Skin of body (tissue), 2 donors: ENCODE data around the gene CAV3. TPM values are rescaled to one million over a fixed set of nuclear protein-coding genes. Genes with fewer than 3 reads are reported as not detected.

Experiments
- DNase-seq: peaks from one replicate; lab custom pipeline; 2025; lab: John Stamatoyannopoulos, UW
- total RNA-seq: library from RNA; depleted of rRNA; stranded (reverse); fragments of >200 nt; gene quantifications from one replicate; pipeline ENCODE4 v1.2.3, GENCODE V29; 2014

The CAV3 gene
- total RNA-seq, 1 donor from 2014 or later, result 16.4 TPM

DNA sequence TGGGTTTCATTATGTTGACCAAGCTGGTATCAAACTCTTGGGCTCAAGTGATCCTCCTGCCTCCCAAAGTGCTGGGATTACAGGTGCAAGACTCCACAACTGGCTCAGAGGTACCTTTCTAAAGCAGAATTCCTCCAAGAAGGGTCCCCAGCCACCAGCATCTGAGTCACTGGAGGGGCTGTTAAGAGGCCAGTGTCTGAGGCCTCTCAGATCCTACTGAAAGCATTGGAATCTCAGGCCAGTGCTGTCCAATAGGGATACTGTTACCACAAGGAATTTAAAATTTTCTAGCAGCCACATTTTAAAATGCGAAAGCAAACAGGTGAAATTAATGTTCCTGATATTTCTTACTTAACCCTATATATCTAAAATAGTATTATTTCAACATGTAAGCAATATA, 1.3 kb downstream of the CAV3 start:
- DNase-seq, result no peak

DNA sequence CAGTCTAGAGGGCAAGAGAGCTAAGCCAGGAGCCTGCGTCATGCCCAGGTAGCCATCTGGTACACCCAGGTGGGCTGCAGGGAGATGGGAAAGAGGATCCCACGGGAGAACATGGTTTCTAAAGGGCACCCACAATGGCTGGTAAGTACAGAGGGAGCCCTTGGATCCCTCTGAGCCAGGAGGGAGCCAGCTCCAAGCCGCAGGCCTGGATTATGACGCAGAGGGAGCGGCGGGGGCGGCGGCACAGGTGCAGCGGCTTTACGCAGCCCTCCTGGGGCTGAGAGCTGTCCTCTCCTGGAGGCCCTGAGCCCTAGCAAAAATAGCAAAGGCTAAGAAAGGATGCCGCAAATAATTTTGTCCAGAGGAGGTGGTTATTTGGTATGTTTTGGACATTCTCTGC, 2.8 kb downstream of the CAV3 start:
- DNase-seq, result no peak

DNA sequence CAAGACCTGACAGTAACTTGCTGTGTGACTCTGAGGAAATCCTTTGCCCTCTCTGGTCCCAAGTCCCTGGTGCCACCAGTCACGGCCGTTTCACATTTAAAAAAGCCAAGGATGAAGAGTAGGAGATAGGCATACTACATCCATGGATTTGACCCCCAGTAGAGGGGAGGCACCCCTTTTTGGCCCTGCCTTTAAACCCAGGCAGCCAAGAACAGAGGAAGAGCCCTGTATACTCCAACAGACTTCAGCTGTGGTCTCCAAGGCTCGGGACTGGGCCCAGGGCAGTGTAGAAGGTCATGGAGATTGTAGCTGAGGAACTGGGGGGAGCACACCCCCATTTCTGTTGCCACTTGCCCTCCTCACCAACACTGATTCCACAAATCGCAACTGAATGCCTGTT, 3.7 kb downstream of the CAV3 start:
- DNase-seq, result no peak

DNA sequence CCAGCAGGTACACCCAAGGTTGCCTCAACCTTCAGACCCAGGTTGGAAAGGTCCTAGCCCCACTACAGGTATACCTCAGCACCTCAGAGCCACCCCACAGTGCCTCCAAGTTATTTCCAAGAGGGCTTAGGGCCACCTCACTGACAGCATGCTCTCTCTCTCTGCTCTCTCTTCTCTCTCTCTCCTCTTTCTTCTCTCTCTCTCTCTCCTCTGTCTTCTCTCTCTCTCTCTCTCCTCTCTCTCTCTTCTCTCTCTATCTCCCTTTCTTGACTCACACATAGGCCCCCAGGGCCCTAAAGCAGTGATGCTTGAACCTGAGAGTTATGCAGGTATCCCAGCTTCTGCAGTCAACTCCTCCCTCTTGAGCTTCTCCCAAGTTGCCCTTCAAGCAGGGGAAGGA, 4.2 kb downstream of the CAV3 start:
- DNase-seq, result no peak

DNA sequence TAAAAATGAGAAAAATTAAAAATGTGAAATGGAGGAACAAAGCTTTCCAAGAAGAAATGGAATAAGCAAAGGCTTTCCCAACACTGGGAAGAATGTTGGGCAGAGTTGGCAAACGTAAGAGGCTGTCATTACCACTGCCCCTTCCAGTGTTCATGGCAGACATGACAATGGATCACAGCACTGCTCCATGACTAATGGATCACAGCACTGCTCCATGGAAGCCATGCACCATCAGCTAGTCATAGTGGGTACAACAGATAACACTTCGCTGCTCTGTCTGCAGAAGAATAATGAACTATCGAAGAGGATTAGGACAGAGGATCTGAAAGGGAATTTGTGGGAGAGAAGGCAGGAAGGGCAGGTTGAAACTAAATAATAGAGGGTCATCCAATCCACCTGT, 5.0 kb downstream of the CAV3 start:
- no peak for DNase-seq

DNA sequence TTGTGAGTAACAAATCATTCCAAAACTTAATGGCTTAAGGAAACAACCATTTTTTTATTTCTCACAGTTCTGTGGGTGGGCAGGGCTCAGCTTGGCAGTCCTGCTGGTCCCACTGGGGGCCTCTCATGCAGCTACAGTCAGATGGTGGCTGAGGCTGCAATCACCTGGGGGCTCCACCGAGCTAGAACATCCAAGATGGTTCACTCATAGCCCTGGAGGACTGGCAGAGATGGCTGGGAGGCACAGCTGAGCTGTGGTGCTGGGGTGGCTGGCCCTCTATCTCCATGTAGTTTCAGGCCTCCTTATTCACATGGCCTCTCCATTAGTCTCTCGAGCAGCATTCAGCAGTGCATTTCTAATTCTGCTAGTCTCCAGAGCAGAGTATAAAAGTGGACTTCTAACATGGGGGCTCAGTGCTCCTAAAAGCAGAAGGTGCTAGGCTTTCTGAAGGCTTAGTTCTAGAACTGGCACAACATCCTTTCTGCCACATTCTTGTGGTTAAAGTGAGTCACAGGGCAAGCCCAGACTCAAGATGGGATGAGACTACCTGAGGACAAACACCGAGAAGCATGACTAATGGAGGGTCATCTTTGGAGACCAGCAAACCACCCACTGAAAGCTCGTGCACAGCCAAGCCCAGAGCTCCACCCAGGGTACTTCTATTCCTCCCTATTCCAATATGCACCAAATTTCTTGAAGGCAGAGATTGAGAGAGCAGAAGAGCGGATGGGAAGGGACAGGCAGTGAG, 6.3 kb downstream of the CAV3 start:
- no peak for DNase-seq

DNA sequence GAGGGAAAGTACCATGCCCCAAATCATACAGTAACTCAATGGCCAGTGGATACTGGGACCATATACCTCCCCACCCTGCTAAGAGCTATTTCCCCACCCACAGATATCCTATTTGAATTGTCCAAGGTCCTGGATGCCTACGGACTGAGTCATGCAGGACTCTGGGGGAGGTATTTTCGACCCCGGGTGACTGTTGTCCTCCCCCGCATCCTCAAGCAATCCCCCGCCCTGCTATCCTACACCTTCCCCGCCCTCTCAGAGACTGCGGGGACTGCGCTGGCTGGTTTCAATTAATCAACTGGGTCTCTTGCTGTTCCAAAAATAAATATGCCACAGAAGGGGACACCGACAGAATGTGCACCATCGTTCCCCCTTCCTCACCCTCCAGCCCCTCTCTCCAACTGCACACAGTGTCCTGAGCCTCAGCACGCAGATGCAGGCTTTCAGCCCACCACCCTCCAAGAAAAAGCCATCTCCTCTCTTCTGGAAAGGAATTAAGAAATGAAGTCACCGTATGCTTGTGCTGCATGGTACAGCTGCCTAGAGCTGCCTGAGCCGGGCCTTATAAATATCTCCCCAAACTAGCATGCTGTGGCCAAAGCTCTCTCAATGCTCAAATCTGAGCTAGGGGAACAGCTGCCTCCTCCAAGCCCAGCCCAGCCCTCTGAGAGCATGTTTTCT, 8.1 kb downstream of the CAV3 start:
- peak; percentile 35 for DNase-seq

DNA sequence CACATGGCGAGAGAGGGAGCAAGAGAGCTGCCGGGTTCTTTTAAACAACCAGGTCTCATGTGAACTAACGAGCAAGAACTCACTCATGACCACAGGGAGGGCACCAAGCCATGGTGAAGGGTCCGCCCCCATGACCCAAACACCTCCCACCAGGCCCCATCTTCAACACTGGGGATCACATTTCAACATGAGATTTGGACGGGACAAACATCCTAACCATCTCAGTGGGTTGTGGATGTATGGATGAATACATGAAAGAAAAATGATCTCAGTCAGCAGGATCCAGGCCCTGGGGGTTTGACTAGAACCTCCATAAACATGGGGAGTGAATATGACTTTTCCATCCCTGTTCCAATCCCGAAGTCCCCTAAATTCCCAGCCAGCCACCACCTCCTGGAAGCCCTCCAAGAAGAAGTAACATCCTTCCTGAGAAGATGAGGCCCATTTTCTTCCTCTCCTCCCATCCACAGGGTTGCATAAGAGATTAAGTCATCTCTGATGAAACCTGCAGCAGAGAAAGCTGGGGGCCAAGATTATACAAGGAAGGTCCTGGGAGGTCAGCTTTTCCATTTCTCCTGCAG, 9.5 kb downstream of the CAV3 start:
- DNase-seq, result no peak

DNA sequence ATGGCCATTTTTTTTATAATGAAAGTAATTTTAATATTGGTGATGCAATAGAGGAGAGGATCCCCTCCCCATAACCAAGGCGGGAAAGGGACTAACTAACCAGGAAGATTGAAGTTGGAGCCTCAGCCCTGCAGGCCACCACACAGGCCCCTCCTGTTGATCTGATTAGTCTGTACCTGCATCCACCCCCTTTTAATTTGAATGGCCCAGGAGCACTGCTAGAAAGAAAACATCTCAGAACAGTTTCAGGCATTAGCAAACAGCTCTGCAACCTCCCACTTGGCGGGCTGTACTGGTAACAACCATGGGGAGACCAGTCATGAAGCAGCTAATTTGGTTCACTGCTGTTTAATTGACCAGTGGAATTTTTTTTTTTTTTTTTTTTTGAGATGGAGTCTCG, 10.3 kb downstream of the CAV3 start:
- DNase-seq, result no peak

DNA sequence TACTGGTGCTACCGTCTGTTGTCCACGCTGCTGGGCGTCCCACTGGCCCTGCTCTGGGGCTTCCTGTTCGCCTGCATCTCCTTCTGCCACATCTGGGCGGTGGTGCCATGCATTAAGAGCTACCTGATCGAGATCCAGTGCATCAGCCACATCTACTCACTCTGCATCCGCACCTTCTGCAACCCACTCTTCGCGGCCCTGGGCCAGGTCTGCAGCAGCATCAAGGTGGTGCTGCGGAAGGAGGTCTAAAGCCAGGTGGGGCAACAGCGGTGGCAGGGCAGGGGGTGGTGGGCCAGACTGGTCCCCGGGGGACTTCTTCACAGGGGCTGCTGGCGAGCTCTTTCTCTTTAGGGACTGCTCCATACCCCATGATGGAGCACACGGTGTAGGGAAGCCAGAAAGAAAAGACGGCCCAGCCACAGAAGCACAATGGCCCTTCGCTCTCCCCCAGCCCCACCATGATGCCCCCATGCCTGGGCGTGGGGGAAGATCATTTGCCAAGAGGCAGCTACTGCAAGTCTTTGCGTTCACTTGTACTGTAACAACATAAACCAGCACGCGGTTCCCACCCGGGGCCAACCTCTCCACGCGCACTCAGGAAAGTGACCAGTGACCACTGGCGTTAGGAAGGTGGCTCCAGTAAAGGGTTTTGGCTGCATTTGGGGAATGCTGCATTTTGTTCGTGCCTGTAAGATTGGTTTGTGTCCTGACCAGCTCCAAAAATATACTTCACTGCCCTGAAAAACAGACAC, 12.2 kb downstream of the CAV3 start:
- no peak for DNase-seq

DNA sequence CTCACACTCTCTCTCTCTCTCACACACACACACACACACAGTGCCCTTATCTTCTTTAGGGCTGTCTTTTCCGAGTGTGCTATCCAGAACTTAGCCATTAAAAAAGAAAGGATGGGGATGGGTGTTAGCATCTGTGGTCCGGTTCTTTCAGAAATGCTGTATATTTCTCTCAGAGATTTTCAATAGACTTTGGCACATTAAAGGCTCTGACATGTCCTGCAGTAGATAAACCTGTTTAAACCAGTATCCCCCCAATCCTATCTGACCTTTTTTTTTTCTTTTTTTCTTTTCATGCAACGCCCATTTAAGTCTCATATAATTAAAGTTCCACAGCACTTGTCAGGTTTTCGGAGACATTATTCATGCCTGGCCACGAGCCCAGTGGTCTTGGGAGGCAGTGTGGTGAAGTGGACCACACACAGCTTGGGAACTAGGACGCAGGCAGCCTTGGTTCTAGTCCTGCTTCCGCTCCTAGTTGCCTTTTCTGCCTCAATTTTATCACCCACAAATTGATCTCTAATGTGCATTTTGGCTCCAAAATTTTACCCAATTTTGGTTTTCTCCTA, 13.3 kb downstream of the CAV3 start:
- DNase-seq, result no peak

DNA sequence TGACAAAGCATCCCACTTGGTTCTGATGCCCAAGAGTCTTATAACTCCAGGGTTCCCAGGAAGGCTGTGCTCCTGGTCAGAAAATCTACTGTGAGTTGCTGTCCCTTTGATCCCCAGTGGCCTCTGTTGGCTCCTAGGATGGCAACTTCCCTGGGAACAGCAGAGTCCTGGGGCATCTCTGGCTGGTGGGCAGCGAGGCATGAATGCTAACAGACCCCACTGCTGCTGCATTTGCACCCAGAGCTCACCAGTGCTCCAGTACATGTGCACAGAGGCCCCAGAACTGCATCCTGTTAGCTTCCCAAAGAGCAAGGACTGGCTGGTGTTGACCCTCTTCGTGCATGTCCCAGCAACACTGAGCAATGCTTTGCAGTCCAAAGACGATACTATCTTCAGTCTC, 15.7 kb downstream of the CAV3 start:
- DNase-seq, result no peak

DNA sequence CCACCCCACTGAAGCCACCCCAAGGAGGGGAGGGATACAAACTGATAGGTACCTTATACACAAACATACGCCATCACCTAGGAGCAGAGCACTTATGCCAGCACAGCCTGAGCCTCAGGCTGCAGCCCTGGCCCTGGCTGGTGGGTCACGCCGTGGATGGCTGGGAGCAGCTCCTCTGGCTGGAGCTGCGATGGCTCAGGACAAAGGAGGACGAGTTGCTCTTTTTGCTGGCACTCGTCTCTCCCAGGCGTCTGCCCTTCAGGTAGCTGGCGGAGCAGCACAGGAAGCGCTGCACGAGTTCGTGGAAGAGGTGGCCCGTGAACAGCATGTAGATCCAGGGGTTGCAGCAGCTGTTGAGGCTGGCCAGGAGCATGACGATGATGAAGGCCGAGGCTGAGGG, 19.2 kb downstream of the CAV3 start:
- no peak for DNase-seq

DNA sequence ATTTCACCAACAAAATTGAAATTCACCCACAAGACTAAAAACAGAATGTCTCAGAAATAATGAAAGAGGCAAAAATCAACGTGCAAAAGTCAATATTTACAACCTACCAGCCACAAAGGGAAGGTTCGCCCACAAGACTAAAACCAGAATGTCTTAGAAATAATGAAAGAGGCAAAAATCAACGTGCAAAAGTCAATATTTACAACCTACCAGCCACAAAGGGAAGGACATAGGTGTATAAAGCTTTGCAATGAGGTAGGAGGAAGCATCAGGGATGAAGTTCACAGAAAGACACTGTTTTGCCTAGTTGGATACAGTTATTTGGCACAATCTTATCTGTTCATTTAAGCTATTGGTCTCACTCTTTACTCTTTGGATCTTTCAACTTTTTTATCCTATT, 21.5 kb downstream of the CAV3 start:
- no peak for DNase-seq

DNA sequence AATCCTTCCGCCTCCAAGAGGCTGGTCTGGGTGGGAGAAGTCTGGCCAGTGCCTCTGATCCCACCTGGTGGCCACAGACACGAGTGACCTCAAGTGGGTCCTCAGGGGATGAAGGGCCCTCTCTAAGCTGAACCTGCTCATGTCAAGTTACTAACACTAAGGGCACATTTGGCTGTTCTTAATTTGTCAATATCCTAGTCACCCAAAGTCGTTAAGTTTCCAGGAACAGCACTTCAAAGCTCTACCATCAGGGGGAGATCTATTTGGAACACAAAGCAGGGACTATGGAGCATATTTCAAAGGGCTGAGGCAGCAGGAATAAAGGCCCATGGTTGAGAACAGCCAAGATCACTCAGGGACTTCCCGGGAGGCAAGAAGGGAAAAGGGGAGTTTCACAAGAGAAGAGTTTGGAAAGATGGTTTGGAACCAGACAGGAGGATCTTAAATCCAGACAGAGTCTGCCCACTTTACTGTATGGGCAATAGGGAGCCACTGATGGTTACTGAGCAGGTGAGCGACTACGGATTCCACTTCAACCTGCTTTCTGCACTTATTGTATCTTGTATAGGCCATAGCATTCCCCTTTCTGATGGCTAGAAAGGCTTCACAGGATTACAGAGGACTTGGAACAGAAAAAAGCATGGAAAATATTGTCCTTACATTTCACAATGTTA, 22.1 kb downstream of the CAV3 start:
- DNase-seq, result no peak

DNA sequence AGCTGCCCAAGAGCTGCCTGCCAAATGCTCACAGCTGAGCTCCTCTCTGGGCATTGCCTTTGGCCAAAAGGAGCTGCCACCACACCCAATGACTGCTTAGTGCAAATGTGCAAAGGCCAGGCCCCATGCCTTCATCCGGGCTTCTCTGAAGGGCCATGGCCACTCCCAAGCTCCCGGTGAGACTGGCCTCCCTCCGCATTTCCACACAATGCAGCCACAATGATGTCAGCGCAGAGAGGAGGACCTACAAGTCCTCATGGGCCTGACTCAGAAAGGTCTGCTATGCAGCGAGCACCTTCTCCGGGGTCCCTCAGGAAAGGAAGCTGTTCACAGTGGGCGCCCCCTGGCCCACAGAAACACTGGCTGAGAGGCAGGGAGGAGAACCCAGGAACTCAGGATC, 23.1 kb downstream of the CAV3 start:
- DNase-seq, result no peak

DNA sequence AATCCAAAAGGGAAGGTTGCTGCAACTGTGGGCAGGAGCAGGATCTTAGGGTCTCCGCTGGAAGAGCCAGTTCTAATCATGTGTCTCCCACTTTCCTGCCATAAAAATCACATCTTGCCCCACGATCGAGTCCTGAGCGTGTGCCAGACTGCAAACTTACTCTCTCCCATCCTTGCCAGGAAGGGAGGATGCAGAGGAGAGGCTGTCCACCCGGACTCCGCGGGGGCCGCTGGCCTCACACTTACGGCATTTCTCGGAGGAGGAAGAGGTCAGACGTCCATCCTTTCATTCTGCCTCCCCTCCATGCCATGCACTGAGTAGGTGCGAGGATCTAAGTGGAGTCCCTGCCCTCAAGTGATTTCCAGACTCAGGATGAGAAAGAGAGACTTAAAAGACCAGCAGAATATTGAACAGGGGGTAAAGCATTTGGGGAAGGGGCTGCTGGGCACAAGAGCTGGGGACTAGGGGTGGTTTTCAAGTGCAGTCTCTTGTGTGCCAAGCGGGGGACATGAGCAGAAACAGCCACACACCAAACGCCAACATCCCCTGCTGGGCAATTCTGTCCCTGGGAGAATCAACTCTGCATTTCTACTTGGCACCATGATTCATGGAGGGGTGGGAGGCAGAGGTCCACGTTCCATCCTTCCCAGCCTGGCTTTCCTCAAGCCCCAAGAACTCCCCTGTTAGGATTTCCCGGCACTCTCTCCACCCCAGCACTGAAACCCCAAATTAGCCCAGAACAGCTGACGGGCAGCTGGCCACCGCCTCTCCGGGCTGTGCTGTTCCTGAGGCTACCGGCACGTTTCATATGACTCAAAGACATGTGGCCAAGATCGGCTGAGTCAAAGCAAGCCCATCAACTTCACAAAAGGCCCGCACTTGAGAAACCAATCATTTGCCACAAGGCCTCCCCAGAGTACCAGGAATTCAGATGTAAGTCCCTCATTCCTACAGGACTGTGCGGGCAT, 24.2 kb downstream of the CAV3 start:
- DNase-seq, result no peak

DNA sequence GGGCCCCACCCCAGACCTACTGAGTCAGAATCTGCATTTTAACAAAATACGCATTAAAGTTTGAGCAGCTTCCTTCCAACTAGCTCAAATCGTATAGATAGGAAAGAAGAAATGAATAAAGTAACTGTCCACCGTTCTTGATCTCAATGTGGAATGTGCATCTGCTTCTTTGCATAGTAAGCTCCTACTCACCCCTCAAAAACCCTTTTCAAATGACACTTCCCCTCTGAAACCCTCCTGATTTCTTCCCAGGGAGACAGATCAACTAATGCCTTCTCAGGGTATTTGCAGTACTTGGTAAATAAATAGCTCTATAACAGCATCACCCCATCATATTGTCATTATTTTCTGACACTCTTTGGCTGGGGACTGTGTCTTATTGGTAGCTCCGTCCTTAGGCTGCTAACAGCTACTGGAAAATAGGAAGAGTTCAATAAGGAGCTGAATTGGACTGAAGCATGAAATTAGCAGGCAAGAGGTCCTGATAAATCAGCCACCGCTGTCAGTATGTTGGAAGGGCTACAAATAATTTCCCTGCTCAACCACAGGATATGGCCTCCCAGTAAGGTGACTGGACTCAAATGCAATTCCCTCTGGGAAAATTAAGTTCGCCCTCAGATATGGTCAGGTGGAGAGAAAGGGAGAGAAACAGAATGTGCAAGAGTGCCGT, 25.6 kb downstream of the CAV3 start:
- no peak for DNase-seq

DNA sequence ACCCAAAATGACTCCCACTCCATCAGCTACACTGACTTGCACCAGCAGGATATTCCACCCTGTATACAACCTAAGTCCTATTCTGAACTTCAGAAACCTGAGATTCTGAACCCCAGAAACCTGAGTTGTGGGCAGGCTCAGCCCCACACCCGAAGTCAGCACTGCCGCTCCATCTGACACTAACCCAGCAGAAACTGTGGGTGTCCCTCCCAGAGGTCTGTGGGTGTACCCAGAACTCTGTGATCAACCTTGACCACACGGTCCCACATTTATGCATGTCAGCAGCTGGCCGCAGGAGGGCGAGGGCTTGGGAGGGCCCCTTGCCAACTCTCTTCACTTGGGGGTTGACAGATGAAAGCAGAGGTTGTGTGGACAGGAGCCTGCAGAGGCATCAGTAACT, 26.5 kb downstream of the CAV3 start:
- no peak for DNase-seq

DNA sequence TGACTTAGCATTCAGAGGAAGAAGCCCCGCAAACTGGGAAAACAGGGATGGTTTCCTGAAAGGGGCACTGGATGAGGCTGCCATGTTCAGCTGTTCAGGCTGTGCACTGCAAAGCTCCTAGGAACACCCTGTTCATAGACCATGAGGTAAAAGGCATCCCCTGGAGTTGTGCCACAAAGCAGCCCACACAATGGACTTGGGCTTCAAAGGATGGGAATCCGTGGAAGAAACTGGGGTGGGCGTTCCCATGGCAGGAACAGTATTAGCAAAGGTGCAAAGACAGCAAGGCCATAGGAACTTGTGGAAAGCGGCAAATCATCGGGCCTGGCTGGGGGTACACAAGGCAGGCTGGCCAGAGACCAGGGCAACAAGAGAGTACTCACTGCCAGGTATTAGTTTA, 26.9 kb downstream of the CAV3 start:
- DNase-seq, result no peak
